PC-3 (cell line): ENCODE data around the gene ESR2.

Experiments
- CTCF ChIP-seq: fragments of 300-600 bp; sonication (generic); conservative IDR thresholded peaks from 2 replicates; pipeline ENCODE4 v1.5.1; 2017; ENCODE audit warnings: antibody characterized with exemption, low read depth, mild to moderate bottlenecking, low read length
- EZH2 ChIP-seq: fragments of 300-600 bp; sonication (generic); IDR thresholded peaks from one replicate; pipeline ENCODE4 v1.6.1; 2017; ENCODE audit warnings: antibody characterized with exemption, mild to moderate bottlenecking, low read length; ENCODE audit not compliant: unreplicated experiment
- EZH2phosphoT487 ChIP-seq: fragments of 300-600 bp; sonication (generic); IDR thresholded peaks from 2 replicates; pipeline ENCODE4 v1.6.1; 2018; ENCODE audit warnings: mild to moderate bottlenecking, antibody characterized with exemption, low read length, borderline replicate concordance

- TF ChIP-seq CTCF (no peak), EZH2 (no peak), EZH2phosphoT487 (no peak)
Measured at GRCh38 chr14:64110802-64111201, 183.4 kb downstream of the ESR2 start.
